Measurements from ENCODE around the gene MFAP2. TPM values are rescaled to one million over a fixed set of nuclear protein-coding genes. Genes with fewer than 3 reads are reported as not detected.
A peak's percentile ranks its signal among the peaks of the same experiment; 100 is the strongest.

Gene MFAP2
- total and polyA plus RNA-seq, 2 donors from 2014 or later: 7.2 to 8.2 TPM

DNA sequence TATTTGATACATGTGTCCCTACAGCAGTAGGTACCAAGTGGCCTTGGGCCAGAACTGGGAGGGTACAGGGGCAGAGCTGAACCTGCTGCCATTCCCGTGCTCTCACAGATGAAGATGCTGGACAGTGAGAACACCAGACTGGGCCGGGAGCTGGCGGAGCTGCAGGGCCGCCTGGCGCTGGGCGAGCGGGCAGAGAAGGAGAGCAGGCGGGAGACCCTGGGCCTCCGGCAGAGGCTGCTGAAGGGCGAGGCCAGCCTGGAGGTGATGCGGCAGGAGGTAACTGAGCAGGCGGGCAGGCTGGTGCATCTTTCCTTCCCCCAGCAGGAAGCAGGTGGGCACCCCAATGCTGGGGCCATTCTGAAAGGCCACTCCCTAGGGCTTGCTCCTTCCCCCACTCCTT lies 21.9 kb downstream of the MFAP2 start:
- H3K4me3 ChIP-seq (ENCODE audit: low read length in 3 of 3): no peak overlapping the region
- FAIRE-seq: no peak
- H3K27me3 ChIP-seq (ENCODE audit: control insufficient read depth, insufficient read depth, low read length): no peaks in the 10 kb centered on the region
- peaks cover 0 to 4% (median 0%) of the 10 kb centered on the region in 3 donors for H3K36me3 ChIP-seq (ENCODE audit: control insufficient read depth in 2 of 3, insufficient read depth in 3 of 3, low read length in 3 of 3)
- DNase-seq: peak in 1 of 5 donors; percentile 34
- H3K9ac ChIP-seq (ENCODE audit: low read length in 3 of 3): no peak overlapping the region
- H3K4me1 ChIP-seq (ENCODE audit: control insufficient read depth in 2 of 3, insufficient read depth in 2 of 3, low read depth in 1 of 3, low read length in 3 of 3): no peaks in the 10 kb centered on the region
- intact Hi-C loops (cut with DNase I): no loop called here
- no peak overlapping the region for H3K27ac ChIP-seq (ENCODE audit: low read depth in 2 of 2, low read length in 2 of 2)
- H3K9me3 ChIP-seq (ENCODE audit: control insufficient read depth in 2 of 3, insufficient read depth in 1 of 3, low read length in 3 of 3): no peaks in the 10 kb centered on the region
- TF ChIP-seq, protein P1, sequence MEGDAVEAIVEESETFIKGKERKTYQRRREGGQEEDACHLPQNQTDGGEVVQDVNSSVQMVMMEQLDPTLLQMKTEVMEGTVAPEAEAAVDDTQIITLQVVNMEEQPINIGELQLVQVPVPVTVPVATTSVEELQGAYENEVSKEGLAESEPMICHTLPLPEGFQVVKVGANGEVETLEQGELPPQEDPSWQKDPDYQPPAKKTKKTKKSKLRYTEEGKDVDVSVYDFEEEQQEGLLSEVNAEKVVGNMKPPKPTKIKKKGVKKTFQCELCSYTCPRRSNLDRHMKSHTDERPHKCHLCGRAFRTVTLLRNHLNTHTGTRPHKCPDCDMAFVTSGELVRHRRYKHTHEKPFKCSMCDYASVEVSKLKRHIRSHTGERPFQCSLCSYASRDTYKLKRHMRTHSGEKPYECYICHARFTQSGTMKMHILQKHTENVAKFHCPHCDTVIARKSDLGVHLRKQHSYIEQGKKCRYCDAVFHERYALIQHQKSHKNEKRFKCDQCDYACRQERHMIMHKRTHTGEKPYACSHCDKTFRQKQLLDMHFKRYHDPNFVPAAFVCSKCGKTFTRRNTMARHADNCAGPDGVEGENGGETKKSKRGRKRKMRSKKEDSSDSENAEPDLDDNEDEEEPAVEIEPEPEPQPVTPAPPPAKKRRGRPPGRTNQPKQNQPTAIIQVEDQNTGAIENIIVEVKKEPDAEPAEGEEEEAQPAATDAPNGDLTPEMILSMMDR (IDR thresholded peaks at IDR 0.05; ENCODE audit: borderline replicate concordance, extremely low read depth, insufficient read depth): no peak

DNA sequence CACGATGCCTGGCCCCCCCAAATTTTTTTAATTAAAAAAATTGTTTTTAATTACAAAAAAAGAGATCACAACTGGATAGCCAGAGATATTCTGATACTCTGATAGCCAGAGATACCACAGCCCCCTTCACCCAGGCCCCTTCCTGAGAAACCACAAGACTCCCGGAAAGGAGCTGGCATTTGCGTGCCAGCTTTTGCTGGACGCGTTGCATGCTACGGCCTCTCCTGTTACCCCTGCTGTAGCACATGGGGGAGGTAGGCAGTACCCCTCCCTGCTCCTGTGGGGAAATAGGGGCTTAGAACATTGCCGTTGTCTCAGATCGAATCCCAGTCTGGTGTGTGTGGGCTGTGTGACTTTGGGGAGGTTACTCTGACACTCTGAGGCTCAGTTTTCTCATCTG lies 22.7 kb downstream of the MFAP2 start:
- Histone ChIP-seq H3K27me3 (ENCODE audit: control insufficient read depth, insufficient read depth, low read length) (no peaks in the 10 kb centered on the region), H3K4me3 (ENCODE audit: low read length in 3 of 3) (no peak overlapping the region), H3K36me3 (ENCODE audit: control insufficient read depth in 2 of 3, insufficient read depth in 3 of 3, low read length in 3 of 3) (peaks cover 0 to 4% (median 0%) of the 10 kb centered on the region in 3 donors), H3K4me1 (ENCODE audit: control insufficient read depth in 2 of 3, insufficient read depth in 2 of 3, low read depth in 1 of 3, low read length in 3 of 3) (no peaks in the 10 kb centered on the region), H3K27ac (ENCODE audit: low read depth in 2 of 2, low read length in 2 of 2) (no peak overlapping the region), H3K9ac (ENCODE audit: low read length in 3 of 3) (no peak overlapping the region), H3K9me3 (ENCODE audit: control insufficient read depth in 2 of 3, insufficient read depth in 1 of 3, low read length in 3 of 3) (no peaks in the 10 kb centered on the region)
- TF ChIP-seq, protein P1 (IDR thresholded peaks at IDR 0.05; ENCODE audit: borderline replicate concordance, extremely low read depth, insufficient read depth): no peak
- FAIRE-seq (no peak), DNase-seq (peak in 1 of 5 donors; percentile 26)
- intact Hi-C loops (cut with DNase I): no loop called here

DNA sequence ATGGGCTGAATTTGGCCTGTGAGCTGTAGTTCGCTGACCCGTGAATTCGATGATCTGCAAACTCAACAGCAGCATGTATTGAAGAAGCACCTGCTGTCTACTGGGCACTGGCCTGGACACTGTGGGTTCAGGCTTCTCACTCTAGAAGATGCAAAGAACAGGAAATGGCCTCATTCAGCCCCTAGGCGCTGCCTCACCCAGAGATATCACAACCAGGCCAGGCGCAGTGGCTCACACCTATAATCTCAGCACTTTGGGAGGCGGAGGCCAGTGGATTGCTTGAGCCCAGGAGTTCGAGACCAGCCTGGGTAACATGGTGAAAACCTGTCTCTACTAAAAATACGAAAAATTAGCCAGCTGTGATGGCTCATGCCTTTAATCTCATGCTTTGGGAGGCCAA lies 23.6 kb downstream of the MFAP2 start:
- H3K4me1 ChIP-seq (ENCODE audit: control insufficient read depth in 2 of 3, insufficient read depth in 2 of 3, low read depth in 1 of 3, low read length in 3 of 3): no peaks in the 10 kb centered on the region
- no peak overlapping the region for H3K4me3 ChIP-seq (ENCODE audit: low read length in 3 of 3)
- H3K27me3 ChIP-seq (ENCODE audit: control insufficient read depth, insufficient read depth, low read length): no peaks in the 10 kb centered on the region
- DNase-seq (no peak), FAIRE-seq (no peak)
- H3K9me3 ChIP-seq (ENCODE audit: control insufficient read depth in 2 of 3, insufficient read depth in 1 of 3, low read length in 3 of 3): no peaks in the 10 kb centered on the region
- H3K27ac ChIP-seq (ENCODE audit: low read depth in 2 of 2, low read length in 2 of 2): no peak overlapping the region
- intact Hi-C loops (cut with DNase I): no loop called here
- H3K36me3 ChIP-seq (ENCODE audit: control insufficient read depth in 2 of 3, insufficient read depth in 3 of 3, low read length in 3 of 3): peaks cover 0 to 4% (median 0%) of the 10 kb centered on the region in 3 donors
- H3K9ac ChIP-seq (ENCODE audit: low read length in 3 of 3): no peak overlapping the region
- TF ChIP-seq, protein P1 (IDR thresholded peaks at IDR 0.05; ENCODE audit: borderline replicate concordance, extremely low read depth, insufficient read depth): no peak

DNA sequence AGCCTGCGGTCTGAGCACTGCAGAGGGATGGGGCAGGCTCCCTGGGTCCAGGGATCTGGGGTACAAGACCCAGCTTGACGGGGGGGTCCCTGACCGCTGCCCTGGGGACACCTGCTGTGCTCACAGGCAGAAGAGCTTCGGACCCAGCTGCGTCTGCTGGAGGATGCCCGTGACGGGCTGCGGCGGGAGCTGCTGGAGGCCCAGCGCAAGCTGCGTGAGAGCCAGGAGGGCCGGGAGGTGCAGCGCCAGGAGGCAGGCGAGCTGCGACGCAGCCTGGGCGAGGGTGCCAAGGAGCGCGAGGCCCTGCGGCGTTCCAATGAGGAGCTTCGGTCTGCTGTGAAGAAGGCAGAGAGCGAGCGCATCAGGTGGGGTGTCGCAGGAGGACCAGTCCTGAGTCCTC lies 25.2 kb downstream of the MFAP2 start:
- DNase-seq (no peak), FAIRE-seq (no peak)
- no peak overlapping the region for H3K9ac ChIP-seq (ENCODE audit: low read length in 3 of 3)
- peaks cover 0 to 4% (median 0%) of the 10 kb centered on the region in 3 donors for H3K36me3 ChIP-seq (ENCODE audit: control insufficient read depth in 2 of 3, insufficient read depth in 3 of 3, low read length in 3 of 3)
- H3K4me3 ChIP-seq (ENCODE audit: low read length in 3 of 3): no peak overlapping the region
- H3K9me3 ChIP-seq (ENCODE audit: control insufficient read depth in 2 of 3, insufficient read depth in 1 of 3, low read length in 3 of 3): no peaks in the 10 kb centered on the region
- H3K27ac ChIP-seq (ENCODE audit: low read depth in 2 of 2, low read length in 2 of 2): no peak overlapping the region
- no peaks in the 10 kb centered on the region for H3K4me1 ChIP-seq (ENCODE audit: control insufficient read depth in 2 of 3, insufficient read depth in 2 of 3, low read depth in 1 of 3, low read length in 3 of 3)
- intact Hi-C loops (cut with DNase I): no loop called here
- TF ChIP-seq, protein P1 (IDR thresholded peaks at IDR 0.05; ENCODE audit: borderline replicate concordance, extremely low read depth, insufficient read depth): no peak
- H3K27me3 ChIP-seq (ENCODE audit: control insufficient read depth, insufficient read depth, low read length): no peaks in the 10 kb centered on the region

Measured in kidney (tissue), 14 donors.